Dermis microvascular lymphatic vessel endothelial cell (primary cell): ENCODE data around the gene SPEF2. TPM values are rescaled to one million over a fixed set of nuclear protein-coding genes. Genes with fewer than 3 reads are reported as not detected.

Experiments
- DNase-seq, 2 donors: peaks; one replicate each; pipeline versions ENCODE4 v3.0.0 to v3.0.0-alpha.2; 2010; ENCODE audit warnings: low read depth in 2 of 2
- total RNA-seq: library from RNA; depleted of rRNA; stranded (reverse); fragments of >200 nt; gene quantifications from 2 replicates; pipeline ENCODE4 v1.2.1, GENCODE V29; 2014

The SPEF2 gene
- 0.13 and 0.76 TPM in 2 replicates for total RNA-seq

- DNase-seq = peak; percentile 72 to 75
Observed at GRCh38 chr5:35617435-35618303, at the start of gene SPEF2. Gene SPEF2, plus strand, starts transcription at chr5:35617863. Its CDS starts 135 bp downstream, at chr5:35617998.

- DNase-seq = no peak
Observed at GRCh38 chr5:35575578-35575977, 42.1 kb upstream of the SPEF2 start.

GRCh38 chr5:35587419-35587818 lies 30.2 kb upstream of the SPEF2 start:
- no peak for DNase-seq

- DNase-seq = no peak
Observed at GRCh38 chr5:35593338-35593737, 24.3 kb upstream of the SPEF2 start.

- DNase-seq = no peak
Observed at GRCh38 chr5:35598707-35599370, 18.8 kb upstream of the SPEF2 start.

GRCh38 chr5:35600591-35600990 lies 17.1 kb upstream of the SPEF2 start:
- no peak for DNase-seq

GRCh38 chr5:35608881-35609779 lies 8.5 kb upstream of the SPEF2 start:
- no peak for DNase-seq

- no peak for DNase-seq
Observed at GRCh38 chr5:35617060-35617434, 616 bp upstream of the SPEF2 start.

GRCh38 chr5:35618304-35618636 lies 607 bp downstream of the SPEF2 start:
- DNase-seq = no peak

- DNase-seq = no peak
Observed at GRCh38 chr5:35618781-35619180, 1.1 kb downstream of the SPEF2 start.

- DNase-seq = no peak
Observed at GRCh38 chr5:35622974-35623373, 5.3 kb downstream of the SPEF2 start.

- DNase-seq = no peak
Observed at GRCh38 chr5:35623991-35624390, 6.3 kb downstream of the SPEF2 start.

GRCh38 chr5:35626108-35626507 lies 8.4 kb downstream of the SPEF2 start:
- DNase-seq = no peak

- no peak for DNase-seq
Observed at GRCh38 chr5:35626553-35626952, 8.9 kb downstream of the SPEF2 start.

GRCh38 chr5:35634326-35634725 lies 16.7 kb downstream of the SPEF2 start:
- no peak for DNase-seq

GRCh38 chr5:35640623-35641022 lies 23.0 kb downstream of the SPEF2 start:
- DNase-seq = no peak

GRCh38 chr5:35644543-35644942 lies 26.9 kb downstream of the SPEF2 start:
- no peak for DNase-seq

- DNase-seq = no peak
Observed at GRCh38 chr5:35647128-35647527, 29.5 kb downstream of the SPEF2 start.

GRCh38 chr5:35647712-35648111 lies 30.0 kb downstream of the SPEF2 start:
- DNase-seq = no peak

GRCh38 chr5:35651002-35651756 lies 33.5 kb downstream of the SPEF2 start:
- DNase-seq = peak; percentile 16 to 51

GRCh38 chr5:35656721-35657120 lies 39.1 kb downstream of the SPEF2 start:
- no peak for DNase-seq
